DOHH2 (cell line): ENCODE results near the gene BGN.

Experiments used
- H3F3A ChIP-seq: fragments of 200-600 bp; sonication (generic), shearing (Covaris generic); 2 replicates; pipeline ENCODE4 v1.6.0; 2016; ENCODE audit warnings: antibody characterized with exemption, mild to moderate bottlenecking; ENCODE audit not compliant: control insufficient read depth, insufficient read depth
- H3K27ac ChIP-seq: fragments of 200-600 bp; sonication (generic); 2 replicates; pipeline ENCODE4 v1.5.1; 2014; ENCODE audit warnings: low read depth, mild to moderate bottlenecking, low read length, moderate library complexity
- H3K27me3 ChIP-seq: fragments of 200-600 bp; sonication (generic); 2 replicates; pipeline ENCODE4 v1.6.1; 2014; ENCODE audit warnings: mild to moderate bottlenecking, low read length, mixed read lengths; ENCODE audit not compliant: control insufficient read depth
- H3K36me3 ChIP-seq: fragments of 200-600 bp; sonication (generic); 2 replicates; pipeline ENCODE4 v1.6.1; 2014; ENCODE audit warnings: mild to moderate bottlenecking, low read length, moderate library complexity, mixed read lengths; ENCODE audit not compliant: control insufficient read depth
- H3K4me1 ChIP-seq: fragments of 200-600 bp; sonication (generic); 2 replicates; pipeline ENCODE4 v1.6.1; 2014; ENCODE audit warnings: mild to moderate bottlenecking, low read length, mixed read lengths; ENCODE audit not compliant: control insufficient read depth
- H3K4me2 ChIP-seq: fragments of 200-600 bp; sonication (generic); 2 replicates; pipeline ENCODE4 v1.6.0; 2014; ENCODE audit warnings: mild to moderate bottlenecking, low read length, moderate library complexity
- H3K4me3 ChIP-seq: fragments of 200-600 bp; sonication (generic); 2 replicates; pipeline ENCODE4 v1.5.1; 2014; ENCODE audit warnings: mild to moderate bottlenecking, low read length, mixed read lengths
- H3K79me2 ChIP-seq: fragments of 200-600 bp; sonication (generic); 2 replicates; pipeline ENCODE4 v1.6.1; 2014; ENCODE audit warnings: mild to moderate bottlenecking, low read length, mixed read lengths; ENCODE audit not compliant: control insufficient read depth
- H3K9me2 ChIP-seq: fragments of 200-600 bp; sonication (generic); replicated peaks from 2 replicates; pipeline ENCODE4 v1.6.1; 2014; ENCODE audit warnings: mild to moderate bottlenecking, low read length, mixed read lengths; ENCODE audit not compliant: control insufficient read depth
- H3K9me3 ChIP-seq: fragments of 200-600 bp; sonication (generic); 2 replicates; pipeline ENCODE4 v1.6.1; 2014; ENCODE audit warnings: antibody characterized with exemption, low read length, mixed read lengths; ENCODE audit not compliant: control insufficient read depth, insufficient read depth
- H4K20me1 ChIP-seq: fragments of 200-600 bp; sonication (generic); 2 replicates; pipeline ENCODE4 v1.6.0; 2014; ENCODE audit warnings: low read depth, mild to moderate bottlenecking, antibody characterized with exemption, low read length, moderate library complexity; ENCODE audit not compliant: control insufficient read depth, insufficient read depth
- CTCF ChIP-seq: fragments of 200-600 bp; sonication (generic); IDR thresholded peaks from one replicate; pipeline ENCODE4 v1.5.1; 2014; ENCODE audit warnings: antibody characterized with exemption, mild to moderate bottlenecking, low read depth, low read length; ENCODE audit not compliant: poor library complexity, severe bottlenecking
- EZH2phosphoT487 ChIP-seq: fragments of 200-600 bp; sonication (generic); IDR thresholded peaks from 2 replicates; pipeline ENCODE4 v1.6.1; 2017; ENCODE audit warnings: borderline replicate concordance, mild to moderate bottlenecking, antibody characterized with exemption, low read length, moderate library complexity, mixed read lengths

The BGN gene

GRCh38 chrX:153463031-153463430 lies 31.7 kb upstream of the BGN start:
- Histone ChIP-seq H3K27me3 (no peaks in the 10 kb centered on the region), H3K27ac (no peak overlapping the region), H3K4me2 (no peak overlapping the region), H3K9me2 (no peaks in the 10 kb centered on the region), H3K4me3 (no peak overlapping the region), H4K20me1 (no peaks in the 10 kb centered on the region), H3K36me3 (peaks cover 12% of the 10 kb centered on the region), H3F3A (no peaks in the 10 kb centered on the region), H3K4me1 (no peaks in the 10 kb centered on the region), H3K79me2 (peaks cover 18% of the 10 kb centered on the region), H3K9me3 (no peaks in the 10 kb centered on the region)
- no peak for TF ChIP-seq CTCF
- TF ChIP-seq EZH2phosphoT487, result no peak

GRCh38 chrX:153463556-153463955 lies 31.2 kb upstream of the BGN start:
- no peaks in the 10 kb centered on the region for H3K4me1 ChIP-seq
- no peak overlapping the region for H3K27ac ChIP-seq
- H3K36me3 ChIP-seq, result peaks cover 17% of the 10 kb centered on the region
- peaks cover 23% of the 10 kb centered on the region for H3K79me2 ChIP-seq
- H4K20me1 ChIP-seq, result no peaks in the 10 kb centered on the region
- no peaks in the 10 kb centered on the region for H3K27me3 ChIP-seq
- no peaks in the 10 kb centered on the region for H3K9me3 ChIP-seq
- no peak for TF ChIP-seq EZH2phosphoT487
- TF ChIP-seq CTCF, result no peak
- no peaks in the 10 kb centered on the region for H3F3A ChIP-seq
- no peaks in the 10 kb centered on the region for H3K9me2 ChIP-seq
- no peak overlapping the region for H3K4me3 ChIP-seq
- H3K4me2 ChIP-seq, result no peak overlapping the region

- no peaks in the 10 kb centered on the region for H3K9me2 ChIP-seq
- no peaks in the 10 kb centered on the region for H3K9me3 ChIP-seq
- TF ChIP-seq CTCF (no peak), EZH2phosphoT487 (no peak)
- H3K27me3 ChIP-seq, result no peaks in the 10 kb centered on the region
- no peaks in the 10 kb centered on the region for H4K20me1 ChIP-seq
- H3F3A ChIP-seq, result no peaks in the 10 kb centered on the region
- H3K36me3 ChIP-seq, result peaks cover 21% of the 10 kb centered on the region
- H3K27ac ChIP-seq, result no peak overlapping the region
- peaks cover 28% of the 10 kb centered on the region for H3K79me2 ChIP-seq
- no peak overlapping the region for H3K4me3 ChIP-seq
- H3K4me1 ChIP-seq, result no peaks in the 10 kb centered on the region
- no peak overlapping the region for H3K4me2 ChIP-seq
Measured at GRCh38 chrX:153464116-153464515, 30.7 kb upstream of the BGN start.
